ENCODE results near the gene SLC25A46. TPM values are rescaled to one million over a fixed set of nuclear protein-coding genes. Genes with fewer than 3 reads are reported as not detected.
A peak's percentile ranks its signal among the peaks of the same experiment; 100 is the strongest.

Gene SLC25A46
- total and polyA plus RNA-seq, 9 of the 15 experiments (the other 6 are each of a cell fraction or from before 2014, with no cell fraction given) = 7.8 to 47.3 (median 31.8) TPM

GRCh38 chr5:110802998-110803397, 64.2 kb downstream of the SLC25A46 start:
- intact Hi-C loops (cut with micrococcal nuclease) (no loop called here), in situ Hi-C loops (cut with MboI) (no loop called here)
- Histone ChIP-seq H3K4me3 (no peak overlapping the region), H4K20me1 (replicated peaks; ENCODE audit: control insufficient read depth, insufficient read depth, low read length) (no peaks in the 10 kb centered on the region), H3K27ac (ENCODE audit: extremely low read depth, low read depth, low read length) (no peak overlapping the region), H3K79me2 (ENCODE audit: control insufficient read depth, insufficient read depth, low read length) (no peaks in the 10 kb centered on the region), H3K9ac (ENCODE audit: insufficient read depth in 1 of 2, low read depth in 2 of 2, low read length in 2 of 2) (no peak overlapping the region), H3K4me2 (ENCODE audit: insufficient read depth, low read length) (no peak overlapping the region), H3K27me3 (ENCODE audit: control insufficient read depth in 2 of 2, insufficient read depth in 2 of 2, low read length in 2 of 2) (no peaks in the 10 kb centered on the region), H3K9me1 (ENCODE audit: control insufficient read depth, insufficient read depth, low read length) (no peaks in the 10 kb centered on the region), H3K4me1 (replicated peaks in 1 of 2; ENCODE audit: control insufficient read depth in 2 of 2, insufficient read depth in 2 of 2, low read length in 2 of 2) (no peaks in the 10 kb centered on the region), H2AFZ (ENCODE audit: low read depth, low read length) (no peak overlapping the region), H3K36me3 (ENCODE audit: control insufficient read depth, insufficient read depth, low read length) (no peaks in the 10 kb centered on the region), H3K9me3 (replicated peaks; ENCODE audit: control insufficient read depth, insufficient read depth, low read depth, low read length) (no peaks in the 10 kb centered on the region)
- FAIRE-seq (no peak), ATAC-seq (no peak), DNase-seq (ENCODE audit: extremely low read depth in 1 of 4, low spot score in 3 of 4) (no peak)
- no peak for TF ChIP-seq SETDB1 (IDR thresholded peaks at IDR 0.05; ENCODE audit: low read length)
- 0 out of 2 replicates have a peak, but pooled peaks have one; percentile 33 for TF ChIP-seq TRIM28 (IDR thresholded peaks at IDR 0.05)
- POLR2A ChIA-PET = interaction anchor here (0.7 kb wide), 1 partner anchor 1131 kb away, joined by 3 read pairs; no protein-coding TSS in a partner anchor
- no TSS peak for BruUV-seq (replicated peaks)
- CTCF ChIA-PET (ENCODE audit: low intra/inter-chr PET ratio) = no interaction called here
- 0% methylated on average over 1 of the region's 1 CpG for WGBS (ENCODE audit: insufficient coverage, low coverage, missing lambda C conversion rate)

- Histone ChIP-seq H3K4me3 (no peak overlapping the region), H3K27me3 (ENCODE audit: control insufficient read depth in 2 of 2, insufficient read depth in 2 of 2, low read length in 2 of 2) (no peaks in the 10 kb centered on the region), H3K9me1 (ENCODE audit: control insufficient read depth, insufficient read depth, low read length) (no peaks in the 10 kb centered on the region), H2AFZ (ENCODE audit: low read depth, low read length) (no peak overlapping the region), H3K79me2 (ENCODE audit: control insufficient read depth, insufficient read depth, low read length) (no peaks in the 10 kb centered on the region), H3K9me3 (replicated peaks; ENCODE audit: control insufficient read depth, insufficient read depth, low read depth, low read length) (no peaks in the 10 kb centered on the region), H3K9ac (ENCODE audit: insufficient read depth in 1 of 2, low read depth in 2 of 2, low read length in 2 of 2) (no peak overlapping the region), H4K20me1 (replicated peaks; ENCODE audit: control insufficient read depth, insufficient read depth, low read length) (no peaks in the 10 kb centered on the region), H3K4me2 (ENCODE audit: insufficient read depth, low read length) (no peak overlapping the region), H3K27ac (ENCODE audit: extremely low read depth, low read depth, low read length) (no peak overlapping the region), H3K4me1 (replicated peaks in 1 of 2; ENCODE audit: control insufficient read depth in 2 of 2, insufficient read depth in 2 of 2, low read length in 2 of 2) (no peaks in the 10 kb centered on the region), H3K36me3 (ENCODE audit: control insufficient read depth, insufficient read depth, low read length) (no peaks in the 10 kb centered on the region)
- DNase-seq (ENCODE audit: extremely low read depth in 1 of 4, low spot score in 3 of 4) = no peak
- intact Hi-C loops (cut with micrococcal nuclease) (no loop called here), in situ Hi-C loops (cut with MboI) (no loop called here)
- BruUV-seq (replicated peaks) = no TSS peak
- 0% methylated on average over 1 of the region's 1 CpG for WGBS (ENCODE audit: insufficient coverage, low coverage, missing lambda C conversion rate)
- POLR2A ChIA-PET = interaction anchor here (0.7 kb wide), 1 partner anchor 1132 kb away, joined by 3 read pairs; no protein-coding TSS in a partner anchor
- CTCF ChIA-PET (ENCODE audit: low intra/inter-chr PET ratio) = no interaction called here
- TF ChIP-seq C11orf30 (IDR thresholded peaks at IDR 0.05; ENCODE audit: low read depth) (peak; percentile 8; the same call in 1 of the 2 replicates), THRB (CRISPR knock-in tag; conservative IDR thresholded peaks at IDR 0.05) (no peak), AFF4 (CRISPR knock-in tag; IDR thresholded peaks at IDR 0.05) (no peak), POU5F1 (IDR thresholded peaks at IDR 0.05; ENCODE audit: borderline replicate concordance, low read depth, low read length, partially characterized antibody) (no peak), RBM14 (IDR thresholded peaks at IDR 0.05; ENCODE audit: borderline replicate concordance, insufficient read depth, low read depth, low read length) (no peak), PHF8 (IDR thresholded peaks at IDR 0.05; ENCODE audit: borderline replicate concordance, low read length) (no peak), ZNF316 (IDR thresholded peaks at IDR 0.05) (peak; percentile 36; the same call in 1 of the 2 replicates), MAFF (IDR thresholded peaks at IDR 0.05; ENCODE audit: low read length) (peak; percentile 39)
- ATAC-seq = no peak
- no peak for FAIRE-seq
Measured at GRCh38 chr5:110803467-110804326, 64.9 kb downstream of the SLC25A46 start.

Data from K562 (cell line).